K562 (cell line): ENCODE measurements around the gene TTYH2. TPM values are rescaled to one million over a fixed set of nuclear protein-coding genes. Genes with fewer than 3 reads are reported as not detected.

Source experiments
- AFF1 ChIP-seq, 2 experiments: fragments of 450-650 bp; IDR thresholded peaks; 2 replicates each; pipeline ENCODE4 v1.6.1; 2018; ENCODE audit warnings: mild to moderate bottlenecking in 2 of 2, low read depth in 1 of 2; ENCODE audit not compliant: partially characterized antibody in 2 of 2
- BHLHE40 ChIP-seq: IDR thresholded peaks from 2 replicates; pipeline ENCODE4 v1.6.1; 2011; ENCODE audit warnings: low read length, improper control_type of control experiment
- EWSR1 ChIP-seq: fragments of 450-650 bp; IDR thresholded peaks from 2 replicates; pipeline ENCODE4 v1.6.1; 2018; ENCODE audit warnings: borderline replicate concordance, mild to moderate bottlenecking, low read depth, moderate library complexity; ENCODE audit not compliant: partially characterized antibody
- GTF2A2 ChIP-seq: IDR thresholded peaks from 2 replicates; pipeline ENCODE4 v1.6.1; 2016; ENCODE audit warnings: mild to moderate bottlenecking, missing genetic modification characterization, missing compliant biosample characterization
- LARP7 ChIP-seq: fragments of 450-650 bp; IDR thresholded peaks from 2 replicates; pipeline ENCODE4 v1.6.1; 2016
- MAZ ChIP-seq, 2 experiments: fragments of 450-650 bp in 1 of 2; sonication (generic) in 1 of 2; formaldehyde crosslinking; IDR thresholded peaks in 1 of 2; conservative IDR thresholded peaks in 1 of 2; 2 replicates each; pipeline versions ENCODE4 v1.4.0 to v1.5.0; 2020; ENCODE audit warnings: mild to moderate bottlenecking in 1 of 2, missing genetic modification reagents in 1 of 2
- NCOR1 ChIP-seq: fragments of 450-650 bp; IDR thresholded peaks from 2 replicates; pipeline ENCODE4 v1.6.1; 2016; ENCODE audit warnings: mild to moderate bottlenecking, moderate library complexity
- NELFE ChIP-seq: IDR thresholded peaks from 2 replicates; pipeline ENCODE4 v1.6.1; 2011; ENCODE audit warnings: mild to moderate bottlenecking; ENCODE audit not compliant: insufficient read depth, insufficient read length
- NFE2 ChIP-seq: IDR thresholded peaks from 2 replicates; pipeline ENCODE4 v1.6.1; 2014; ENCODE audit warnings: antibody characterized with exemption, low read depth
- NFE2L1 ChIP-seq: fragments of 450-650 bp; IDR thresholded peaks from 2 replicates; pipeline ENCODE4 v1.6.1; 2016; ENCODE audit warnings: missing genetic modification characterization, low read depth, mild to moderate bottlenecking, missing compliant biosample characterization, moderate library complexity, borderline replicate concordance
- NFXL1 ChIP-seq: fragments of 450-650 bp; formaldehyde crosslinking; IDR thresholded peaks from 2 replicates; pipeline ENCODE4 v1.4.0; 2021; ENCODE audit warnings: mild to moderate bottlenecking
- SMAD2 ChIP-seq: fragments of 150-350 bp; IDR thresholded peaks from 2 replicates; pipeline ENCODE4 v1.6.1; 2014; ENCODE audit warnings: low read depth, mild to moderate bottlenecking, low read length
- YY1 ChIP-seq, 3 experiments: IDR thresholded peaks; 2 replicates each; pipeline ENCODE4 v1.6.1; 2011; ENCODE audit warnings: low read length in 2 of 3, mild to moderate bottlenecking in 2 of 3, moderate library complexity in 2 of 3, borderline replicate concordance in 1 of 3, control low read depth in 1 of 3, low read depth in 1 of 3; ENCODE audit not compliant: insufficient read depth in 3 of 3, insufficient replicate concordance in 2 of 3, control insufficient read depth in 1 of 3, insufficient read length in 1 of 3; ENCODE audit errors: extremely low read depth in 1 of 3
- ZNF175 ChIP-seq: fragments of 200-800 bp; sonication (Bioruptor generic); IDR thresholded peaks from 2 replicates; pipeline ENCODE4 v1.6.1; 2016; ENCODE audit warnings: low read depth, mild to moderate bottlenecking, missing genetic modification characterization, missing compliant biosample characterization
- ZNF696 ChIP-seq: fragments of 250-450 bp; sonication (Bioruptor Pico); conservative IDR thresholded peaks from 2 replicates; pipeline ENCODE4 v1.4.0; 2020; ENCODE audit warnings: mild to moderate bottlenecking, moderate library complexity
- polyA plus RNA-seq, 8 experiments: library from polyadenylated mRNA; depleted of rRNA in 4 of 8; stranded (reverse) in 5 of 8; unstranded in 3 of 8; fragments of >200 nt; fragmentation: Nextera tagmentation in 2 of 8; fragmentation: Illumina TruSeq in 1 of 8; extraction: Ambion mirVana in 2 of 8; extraction: Trizol in 1 of 8; gene quantifications; 2 replicates each; pipeline versions ENCODE4 v1.2.1 to v1.2.3, GENCODE V29; 2011 to 2014; ENCODE audit warnings: inconsistent platforms in 1 of 8, missing spikeins in 1 of 8
- total RNA-seq, 7 experiments: library from RNA; depleted of rRNA in 6 of 7; stranded (reverse); fragments of >200 nt in 6 of 7; fragmentation: Illumina TruSeq in 2 of 7; extraction: Trizol in 2 of 7; gene quantifications; 2 replicates each; pipeline versions ENCODE4 v1.2.1 to v1.2.3, GENCODE V29; 2011 to 2021; ENCODE audit warnings: low replicate concordance in 1 of 7
- TF ChIP-seq, protein P1 (sequence below): sonication (generic); formaldehyde crosslinking; IDR thresholded peaks from 2 replicates; pipeline ENCODE4 v1.8.1; 2023; ENCODE audit warnings: mild to moderate bottlenecking, missing genetic modification reagents
- TF ChIP-seq, protein P2 (sequence below), 2 experiments: IDR thresholded peaks in 1 of 2; conservative IDR thresholded peaks in 1 of 2; 2 replicates each; pipeline ENCODE4 v1.6.1; 2016; ENCODE audit warnings: low read depth in 2 of 2, mild to moderate bottlenecking in 1 of 2, missing compliant biosample characterization in 1 of 2, missing genetic modification characterization in 1 of 2, moderate library complexity in 1 of 2

The TTYH2 gene
- total and polyA plus RNA-seq, 9 of the 15 experiments (the other 6 are each of a cell fraction or from before 2014, with no cell fraction given) = 0.03 to 2.0 (median 0.91) TPM

DNA sequence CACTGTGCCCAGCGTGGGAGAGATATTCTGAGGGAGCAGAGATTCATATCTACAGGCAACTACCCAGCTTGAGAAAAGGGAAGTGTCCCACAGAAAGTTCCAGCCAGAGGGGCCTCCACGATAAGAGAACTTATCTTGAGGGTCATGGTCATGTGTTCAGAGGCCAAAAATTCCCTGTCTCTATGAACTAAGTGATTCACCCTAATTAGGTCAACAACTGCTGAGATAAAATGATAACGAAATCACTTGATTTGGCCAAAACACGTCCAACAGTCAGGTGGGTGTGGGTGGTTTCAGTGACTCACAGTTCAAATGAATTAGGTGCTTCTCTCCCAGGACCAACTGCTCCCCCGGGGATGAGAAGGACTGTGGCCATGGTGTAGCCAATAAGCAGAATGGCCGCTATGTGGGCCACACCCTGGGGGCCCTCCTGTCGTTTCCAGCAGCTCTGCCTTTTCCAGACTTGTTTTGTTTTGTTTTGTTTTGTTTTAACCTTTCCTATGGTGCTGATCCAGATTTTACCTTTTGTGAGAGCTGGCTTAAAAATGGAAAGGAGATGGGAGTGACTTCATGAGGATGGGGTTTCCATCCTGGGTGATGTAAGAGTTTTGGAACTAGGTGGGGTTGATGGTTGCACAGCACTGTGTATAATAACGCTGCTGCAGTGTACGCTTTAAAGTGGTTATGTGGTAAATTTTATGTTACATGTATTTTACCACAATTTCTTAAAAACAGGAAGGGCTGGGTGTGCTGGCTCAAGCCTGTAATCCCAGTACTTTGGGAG is 69.4 kb downstream of the TTYH2 start (continued):
- TF ChIP-seq AFF1 (IDR thresholded peaks at IDR 0.05; ENCODE audit: low read depth in 1 of 2, partially characterized antibody in 2 of 2) (peak; percentile 24 to 61), YY1 (IDR thresholded peaks at IDR 0.05; ENCODE audit: borderline replicate concordance in 1 of 3, control insufficient read depth in 1 of 3, extremely low read depth in 1 of 3, insufficient read depth in 3 of 3, insufficient read length in 1 of 3, insufficient replicate concordance in 2 of 3, low read depth in 1 of 3, low read length in 2 of 3) (peak in 1 of 3 experiments; percentile 55), NFE2L1 (tag) (no peak), NFE2 (no peak), ZNF696 (CRISPR knock-in tag) (no peak), NFXL1 (no peak), GTF2A2 (tag) (no peak), NCOR1 (peak; percentile 69), BHLHE40 (peak; percentile 63; the same call in 1 of the 2 replicates), ZNF175 (peak; percentile 68; the same call in 1 of the 2 replicates), LARP7 (no peak), MAZ (CRISPR knock-in tag; conservative IDR thresholded peaks at IDR 0.05 in 1 of 2, IDR thresholded peaks at IDR 0.05 in 1 of 2) (peak in 1 of 2 experiments; percentile 29; a peak in 1 of 4 replicates), SMAD2 (no peak), NELFE (no peak), EWSR1 (no peak)
- TF ChIP-seq, protein P1, sequence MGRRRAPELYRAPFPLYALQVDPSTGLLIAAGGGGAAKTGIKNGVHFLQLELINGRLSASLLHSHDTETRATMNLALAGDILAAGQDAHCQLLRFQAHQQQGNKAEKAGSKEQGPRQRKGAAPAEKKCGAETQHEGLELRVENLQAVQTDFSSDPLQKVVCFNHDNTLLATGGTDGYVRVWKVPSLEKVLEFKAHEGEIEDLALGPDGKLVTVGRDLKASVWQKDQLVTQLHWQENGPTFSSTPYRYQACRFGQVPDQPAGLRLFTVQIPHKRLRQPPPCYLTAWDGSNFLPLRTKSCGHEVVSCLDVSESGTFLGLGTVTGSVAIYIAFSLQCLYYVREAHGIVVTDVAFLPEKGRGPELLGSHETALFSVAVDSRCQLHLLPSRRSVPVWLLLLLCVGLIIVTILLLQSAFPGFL (CRISPR knock-in tag) = no peak
- TF ChIP-seq, protein P2, sequence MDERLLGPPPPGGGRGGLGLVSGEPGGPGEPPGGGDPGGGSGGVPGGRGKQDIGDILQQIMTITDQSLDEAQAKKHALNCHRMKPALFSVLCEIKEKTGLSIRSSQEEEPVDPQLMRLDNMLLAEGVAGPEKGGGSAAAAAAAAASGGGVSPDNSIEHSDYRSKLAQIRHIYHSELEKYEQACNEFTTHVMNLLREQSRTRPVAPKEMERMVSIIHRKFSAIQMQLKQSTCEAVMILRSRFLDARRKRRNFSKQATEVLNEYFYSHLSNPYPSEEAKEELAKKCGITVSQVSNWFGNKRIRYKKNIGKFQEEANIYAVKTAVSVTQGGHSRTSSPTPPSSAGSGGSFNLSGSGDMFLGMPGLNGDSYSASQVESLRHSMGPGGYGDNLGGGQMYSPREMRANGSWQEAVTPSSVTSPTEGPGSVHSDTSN (CRISPR knock-in tag; IDR thresholded peaks at IDR 0.05; ENCODE audit: low read depth) = no peak
- TF ChIP-seq, protein P2 (tag; conservative IDR thresholded peaks at IDR 0.05; ENCODE audit: low read depth) = no peak
